Subcutaneous abdominal adipose tissue (tissue), 5 donors: ENCODE results near the gene LYPLA2.
"Not testable (repeated sequence)": the region's sequence is repeated elsewhere in the genome, so short reads cannot be mapped to it uniquely, and the experiment has no call there.

Experiments
- H3K27ac ChIP-seq: one replicate; pipeline ENCODE4 v1.7.0; 2013; ENCODE audit warnings: low read depth, mild to moderate bottlenecking, inconsistent platforms, low read length, moderate library complexity
- H3K27me3 ChIP-seq, 5 donors: one replicate each; pipeline ENCODE4 v1.7.0; 2013; ENCODE audit warnings: low read length in 5 of 5, inconsistent platforms in 1 of 5; ENCODE audit not compliant: control insufficient read depth in 5 of 5, insufficient read depth in 4 of 5
- H3K36me3 ChIP-seq, 5 donors: one replicate each; pipeline ENCODE4 v1.7.0; 2013; ENCODE audit warnings: low read length in 5 of 5; ENCODE audit not compliant: control insufficient read depth in 5 of 5, insufficient read depth in 5 of 5
- H3K4me1 ChIP-seq, 5 donors: one replicate each; pipeline ENCODE4 v1.7.0; 2013; ENCODE audit warnings: low read length in 5 of 5, mild to moderate bottlenecking in 3 of 5, moderate library complexity in 1 of 5; ENCODE audit not compliant: control insufficient read depth in 5 of 5, insufficient read depth in 5 of 5
- H3K4me3 ChIP-seq, 5 donors: one replicate each; pipeline ENCODE4 v1.7.0; 2013; ENCODE audit warnings: low read length in 5 of 5, low read depth in 1 of 5
- H3K9ac ChIP-seq, 5 donors: one replicate each; pipeline ENCODE4 v1.7.0; 2013; ENCODE audit warnings: low read length in 5 of 5, mild to moderate bottlenecking in 4 of 5, moderate library complexity in 3 of 5
- H3K9me3 ChIP-seq, 5 donors: one replicate each; pipeline ENCODE4 v1.7.0; 2013; ENCODE audit warnings: low read length in 5 of 5; ENCODE audit not compliant: control insufficient read depth in 5 of 5
- donor health status: healthy.
- donor health status: healthy.
- donor health status: healthy.
- donor health status: healthy.
- donor health status: healthy.

The LYPLA2 gene

GRCh38 chr1:23777979-23778814, 12.7 kb upstream of the LYPLA2 start, which contains the start of gene PITHD1:
PITHD1 (plus strand) TSS chr1:23778418; CDS start chr1:23778516, 98 bp downstream.
- no peaks in the 10 kb centered on the region for H3K27me3 ChIP-seq
- H3K36me3 ChIP-seq = peaks cover 0 to 10% (median 0%) of the 10 kb centered on the region in 5 donors
- H3K9me3 ChIP-seq = no peaks in the 10 kb centered on the region
- H3K4me1 ChIP-seq = peaks cover 2 to 23% (median 22%) of the 10 kb centered on the region in 5 donors
- peak within 1 kb of the TSS; percentile 85 to 90 (median 87) for H3K9ac ChIP-seq
- H3K27ac ChIP-seq = peak within 1 kb of the TSS; percentile 74
- H3K4me3 ChIP-seq = peak within 1 kb of the TSS; percentile 87 to 98 (median 98)

- Histone ChIP-seq H3K27ac (peak overlapping the region; percentile 44), H3K4me3 (no peak overlapping the region), H3K4me1 (peaks cover 2 to 23% (median 22%) of the 10 kb centered on the region in 5 donors), H3K9me3 (no peaks in the 10 kb centered on the region), H3K36me3 (peaks cover under 1 to 13% (median 8%) of the 10 kb centered on the region in 5 donors), H3K27me3 (no peaks in the 10 kb centered on the region), H3K9ac (peak overlapping the region in 2 of 5 donors; percentile 87 to 90)
Observed at GRCh38 chr1:23779826-23780371, 11.0 kb upstream of the LYPLA2 start.

- H3K9me3 ChIP-seq, H3K9ac ChIP-seq, H3K27ac ChIP-seq, H3K4me3 ChIP-seq, H3K27me3 ChIP-seq: not testable (repeated sequence)
- Histone ChIP-seq H3K36me3 (peaks cover 19 to 42% (median 30%) of the 10 kb centered on the region in 5 donors), H3K4me1 (peaks cover 2 to 15% (median 12%) of the 10 kb centered on the region in 5 donors)
Observed at GRCh38 chr1:23783141-23783540, 7.8 kb upstream of the LYPLA2 start.

GRCh38 chr1:23784846-23785245, 6.1 kb upstream of the LYPLA2 start:
- Histone ChIP-seq H3K9ac (no peak overlapping the region), H3K4me1 (peaks cover 0 to 3% (median 0%) of the 10 kb centered on the region in 5 donors), H3K27ac (no peak overlapping the region), H3K27me3 (no peaks in the 10 kb centered on the region), H3K9me3 (no peaks in the 10 kb centered on the region), H3K4me3 (no peak overlapping the region), H3K36me3 (peaks cover 19 to 50% (median 30%) of the 10 kb centered on the region in 5 donors)

- Histone ChIP-seq H3K27ac (no peak overlapping the region), H3K9ac (no peak overlapping the region), H3K27me3 (no peaks in the 10 kb centered on the region), H3K4me3 (no peak overlapping the region), H3K9me3 (no peaks in the 10 kb centered on the region), H3K4me1 (peaks cover 9 to 23% (median 22%) of the 10 kb centered on the region in 5 donors), H3K36me3 (peaks cover 9 to 45% (median 30%) of the 10 kb centered on the region in 5 donors)
Observed at GRCh38 chr1:23787701-23788100, 3.2 kb upstream of the LYPLA2 start.

GRCh38 chr1:23788695-23789094, 2.2 kb upstream of the LYPLA2 start:
- Histone ChIP-seq H3K36me3 (peaks cover 9 to 53% (median 38%) of the 10 kb centered on the region in 5 donors), H3K9me3 (no peaks in the 10 kb centered on the region), H3K9ac (no peak overlapping the region), H3K27ac (no peak overlapping the region), H3K4me3 (no peak overlapping the region), H3K27me3 (no peaks in the 10 kb centered on the region), H3K4me1 (peaks cover 9 to 29% (median 23%) of the 10 kb centered on the region in 5 donors)

GRCh38 chr1:23791516-23792047, 637 bp downstream of the LYPLA2 start:
- H3K27ac ChIP-seq = peak overlapping the region; percentile 54
- H3K9ac ChIP-seq = peak overlapping the region; percentile 78 to 94 (median 88)
- H3K36me3 ChIP-seq = peaks cover 0 to 62% (median 39%) of the 10 kb centered on the region in 5 donors

GRCh38 chr1:23792151-23792945, 1.4 kb downstream of the LYPLA2 start:
- H3K27me3 ChIP-seq = no peaks in the 10 kb centered on the region
- peaks cover 0 to 61% (median 37%) of the 10 kb centered on the region in 5 donors for H3K36me3 ChIP-seq
- peaks cover 9 to 29% (median 23%) of the 10 kb centered on the region in 5 donors for H3K4me1 ChIP-seq
- no peak overlapping the region for H3K27ac ChIP-seq
- H3K4me3 ChIP-seq = peak overlapping the region in 4 of 5 donors; percentile 32 to 75 (median 35)
- H3K9me3 ChIP-seq = no peaks in the 10 kb centered on the region
- peak overlapping the region in 3 of 5 donors; percentile 4 to 64 (median 59) for H3K9ac ChIP-seq

More at GRCh38 chr1:23791516-23792047, 637 bp downstream of the LYPLA2 start:
- Histone ChIP-seq H3K27me3 (no peaks in the 10 kb centered on the region), H3K4me3 (peak overlapping the region; percentile 75 to 97 (median 87)), H3K4me1 (peaks cover 9 to 29% (median 23%) of the 10 kb centered on the region in 5 donors), H3K9me3 (no peaks in the 10 kb centered on the region)

- Histone ChIP-seq H3K27me3 (no peaks in the 10 kb centered on the region), H3K36me3 (peaks cover 0 to 61% (median 36%) of the 10 kb centered on the region in 5 donors), H3K9ac (peak overlapping the region in 1 of 5 donors; percentile 64), H3K9me3 (no peaks in the 10 kb centered on the region), H3K27ac (no peak overlapping the region), H3K4me1 (peaks cover 9 to 29% (median 23%) of the 10 kb centered on the region in 5 donors), H3K4me3 (no peak overlapping the region)
Observed at GRCh38 chr1:23793018-23793781, 2.3 kb downstream of the LYPLA2 start.
